Thyroid gland (tissue), 4 donors: Measurements from ENCODE around the gene PLD2. TPM values are rescaled to one million over a fixed set of nuclear protein-coding genes. Genes with fewer than 3 reads are reported as not detected.

Experiments
- DNase-seq, 2 donors: peaks; one replicate each; pipeline ENCODE4 v3.0.0-alpha.2; 2019
- H3K27ac ChIP-seq, 3 donors: fragments of 200-600 bp; sonication (generic); 1 replicate in 2 of 3; 2 replicates in 1 of 3; pipeline ENCODE4 v1.5.1; 2016 to 2019; ENCODE audit warnings: mild to moderate bottlenecking in 1 of 3, moderate library complexity in 1 of 3
- H3K27me3 ChIP-seq: fragments of 200-600 bp; sonication (generic); one replicate; pipeline ENCODE4 v1.5.1; 2019
- H3K36me3 ChIP-seq, 2 donors: fragments of 200-600 bp; sonication (generic); one replicate each; pipeline ENCODE4 v1.5.1; 2016 to 2019
- H3K4me1 ChIP-seq, 2 donors: fragments of 200-600 bp; sonication (generic); one replicate each; pipeline ENCODE4 v1.5.1; 2017 to 2019
- H3K4me3 ChIP-seq, 3 donors: fragments of 200-600 bp; sonication (generic); replicated peaks in 1 of 3; 1 replicate in 2 of 3; 2 replicates in 1 of 3; pipeline ENCODE4 v1.5.1; 2016; ENCODE audit warnings: mild to moderate bottlenecking in 1 of 3
- H3K9me3 ChIP-seq: fragments of 200-600 bp; sonication (generic); one replicate; pipeline ENCODE4 v1.5.1; 2017
- POLR2A ChIP-seq, 2 donors: fragments of 450-650 bp; IDR thresholded peaks; one replicate each; pipeline ENCODE4 v1.6.1; 2017; ENCODE audit warnings: antibody characterized with exemption in 2 of 2, mild to moderate bottlenecking in 2 of 2, moderate library complexity in 1 of 2
- WGBS, 2 donors: methylation state at CpG; one replicate each; pipeline ENCODE4 v1.1.5; 2017; 5-methylcytosine and 5-hydroxymethylcytosine counted together
- intact Hi-C: fragments of 100-400 bp; cut with DNase I; formaldehyde crosslinking; loops from one replicate; pipeline ENCODE4 v1.15.1; 2023
- total RNA-seq, 4 donors: library from RNA; depleted of rRNA; stranded (reverse); fragments of >200 nt; gene quantifications; one replicate each; pipeline ENCODE4 v1.2.3, GENCODE V29; 2016
- TF ChIP-seq, protein P1 (sequence below), 6 experiments: fragments of 200-600 bp in 3 of 6; fragments of 450-650 bp in 3 of 6; sonication (generic) in 3 of 6; IDR thresholded peaks; one replicate each; pipeline ENCODE4 v1.5.1; 2016 to 2019; ENCODE audit warnings: antibody characterized with exemption in 6 of 6, mild to moderate bottlenecking in 2 of 6, inconsistent platforms in 1 of 6, moderate library complexity in 1 of 6

Gene PLD2
- total RNA-seq, 4 donors from 2014 or later: 10.7 to 20.0 (median 16.2) TPM

- H3K27ac ChIP-seq: no peak overlapping the region
- no peaks in the 10 kb centered on the region for H3K27me3 ChIP-seq
- H3K4me1 ChIP-seq: peaks cover 2 to 4% of the 10 kb centered on the region in 2 donors
- 81 to 84% methylated on average over 11 of the region's 11 CpGs for WGBS, 2 donors
- no peak for DNase-seq
- no peaks in the 10 kb centered on the region for H3K36me3 ChIP-seq
- no peak for TF ChIP-seq POLR2A (IDR thresholded peaks at IDR 0.05)
- TF ChIP-seq, protein P1, sequence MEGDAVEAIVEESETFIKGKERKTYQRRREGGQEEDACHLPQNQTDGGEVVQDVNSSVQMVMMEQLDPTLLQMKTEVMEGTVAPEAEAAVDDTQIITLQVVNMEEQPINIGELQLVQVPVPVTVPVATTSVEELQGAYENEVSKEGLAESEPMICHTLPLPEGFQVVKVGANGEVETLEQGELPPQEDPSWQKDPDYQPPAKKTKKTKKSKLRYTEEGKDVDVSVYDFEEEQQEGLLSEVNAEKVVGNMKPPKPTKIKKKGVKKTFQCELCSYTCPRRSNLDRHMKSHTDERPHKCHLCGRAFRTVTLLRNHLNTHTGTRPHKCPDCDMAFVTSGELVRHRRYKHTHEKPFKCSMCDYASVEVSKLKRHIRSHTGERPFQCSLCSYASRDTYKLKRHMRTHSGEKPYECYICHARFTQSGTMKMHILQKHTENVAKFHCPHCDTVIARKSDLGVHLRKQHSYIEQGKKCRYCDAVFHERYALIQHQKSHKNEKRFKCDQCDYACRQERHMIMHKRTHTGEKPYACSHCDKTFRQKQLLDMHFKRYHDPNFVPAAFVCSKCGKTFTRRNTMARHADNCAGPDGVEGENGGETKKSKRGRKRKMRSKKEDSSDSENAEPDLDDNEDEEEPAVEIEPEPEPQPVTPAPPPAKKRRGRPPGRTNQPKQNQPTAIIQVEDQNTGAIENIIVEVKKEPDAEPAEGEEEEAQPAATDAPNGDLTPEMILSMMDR (IDR thresholded peaks at IDR 0.05): no peak
- H3K4me3 ChIP-seq: no peak overlapping the region
- intact Hi-C loops: no loop called here
- no peaks in the 10 kb centered on the region for H3K9me3 ChIP-seq
Measured at GRCh38 chr17:4780325-4780955, 26.5 kb upstream of the PLD2 start.

DNA sequence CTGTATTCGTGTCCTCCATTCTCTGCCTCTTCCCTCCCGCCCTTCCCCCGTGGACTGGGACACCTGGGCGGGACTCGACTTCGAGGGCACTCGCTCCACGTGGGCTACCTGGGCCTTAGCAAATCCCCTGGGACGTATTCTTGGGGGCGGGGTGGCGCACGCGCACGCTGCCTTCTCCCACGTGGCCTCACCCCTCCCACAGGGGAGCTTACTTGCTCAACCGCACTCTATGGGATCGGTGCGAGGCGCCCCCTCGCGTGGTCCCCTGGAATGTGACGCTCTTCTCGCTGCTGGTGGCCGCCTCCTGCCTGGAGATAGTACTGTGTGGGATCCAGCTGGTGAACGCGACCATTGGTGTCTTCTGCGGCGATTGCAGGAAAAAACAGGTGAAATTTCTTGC lies 24.3 kb upstream of the PLD2 start:
- no peaks in the 10 kb centered on the region for H3K36me3 ChIP-seq
- WGBS, 2 donors: 30 to 36% methylated on average over 25 to 27 of the region's 28 CpGs
- peaks cover 3% of the 10 kb centered on the region for H3K27me3 ChIP-seq
- no peak overlapping the region for H3K4me3 ChIP-seq
- H3K9me3 ChIP-seq: no peaks in the 10 kb centered on the region
- no peak for DNase-seq
- H3K4me1 ChIP-seq: peaks cover 7 to 20% of the 10 kb centered on the region in 2 donors
- intact Hi-C loops: no loop called here
- TF ChIP-seq POLR2A (IDR thresholded peaks at IDR 0.05): no peak
- TF ChIP-seq, protein P1 (IDR thresholded peaks at IDR 0.05): no peak
- H3K27ac ChIP-seq: no peak overlapping the region

- 9 to 25% methylated on average over 26 to 41 of the region's 61 CpGs for WGBS, 2 donors
- no peaks in the 10 kb centered on the region for H3K36me3 ChIP-seq
- no peak for TF ChIP-seq POLR2A (IDR thresholded peaks at IDR 0.05)
- TF ChIP-seq, protein P1 (IDR thresholded peaks at IDR 0.05): no peak
- H3K27ac ChIP-seq: no peak overlapping the region
- no peaks in the 10 kb centered on the region for H3K9me3 ChIP-seq
- H3K27me3 ChIP-seq: peaks cover 3% of the 10 kb centered on the region
- H3K4me1 ChIP-seq: peaks cover 15 to 30% of the 10 kb centered on the region in 2 donors
- intact Hi-C loops: loop anchor here (2.0 to 5.0 kb wide), 2 partner anchors 43 to 105 kb away; no protein-coding TSS in a partner anchor
- no peak overlapping the region for H3K4me3 ChIP-seq
- no peak for DNase-seq
Measured at GRCh38 chr17:4785311-4786105, 21.4 kb upstream of the PLD2 start.

GRCh38 chr17:4786106-4786511 lies 20.8 kb upstream of the PLD2 start, which contains the start of gene VMO1:
VMO1 (minus strand) TSS chr17:4786364; CDS start chr17:4786352, 12 bp downstream.
- no peaks in the 10 kb centered on the region for H3K36me3 ChIP-seq
- WGBS, 2 donors: 7 to 8% methylated on average over 13 to 22 of the region's 24 CpGs
- H3K27me3 ChIP-seq: peaks cover 3% of the 10 kb centered on the region
- H3K9me3 ChIP-seq: no peaks in the 10 kb centered on the region
- no peak within 1 kb of the TSS for H3K27ac ChIP-seq
- H3K4me1 ChIP-seq: peaks cover 15 to 30% of the 10 kb centered on the region in 2 donors
- H3K4me3 ChIP-seq: no peak within 1 kb of the TSS
- intact Hi-C loops: loop anchor here (5.0 kb wide), 1 partner anchor 44 kb away; no protein-coding TSS in a partner anchor
- peak in 1 of 2 donors; percentile 14 for DNase-seq
- TF ChIP-seq, protein P1 (IDR thresholded peaks at IDR 0.05): no peak
- TF ChIP-seq POLR2A (IDR thresholded peaks at IDR 0.05): no peak
